CD4-positive, alpha-beta T cell treated with Interleukin-12 subunit alpha and Interleukin-12 subunit beta, for 1 hour (primary cell): ENCODE measurements around the gene ANO4.
"Not testable (repeated sequence)": the region's sequence is repeated elsewhere in the genome, so short reads cannot be mapped to it uniquely, and the experiment has no call there.

Source experiments
- DNase-seq: peaks from one replicate; pipeline ENCODE4 v3.0.0-alpha.2; 2020

ANO4 gene

DNA sequence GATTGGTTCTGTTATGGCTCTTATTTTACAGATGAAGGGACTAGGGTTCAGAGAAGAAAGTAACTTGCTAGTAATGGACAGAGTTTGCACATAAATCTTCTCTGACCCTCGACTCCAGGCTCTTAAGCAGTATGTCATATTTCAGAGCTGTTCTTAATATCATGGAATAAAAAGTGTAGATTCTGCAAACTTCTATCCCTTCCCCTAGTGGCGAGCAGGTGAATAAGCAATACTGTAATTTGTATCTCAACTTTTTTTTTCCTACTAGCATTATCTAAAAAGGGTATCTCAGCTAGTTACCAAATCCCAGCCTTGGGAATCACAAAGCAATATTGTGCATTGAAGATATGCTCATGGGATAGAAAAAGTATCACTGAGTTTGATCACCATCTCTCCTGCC is 83.2 kb downstream of the ANO4 start:
- no peak for DNase-seq

GRCh38 chr12:100895192-100895591 is 100.6 kb downstream of the ANO4 start:
- DNase-seq = no peak

GRCh38 chr12:100896192-100896591 is 101.6 kb downstream of the ANO4 start:
- DNase-seq = no peak

GRCh38 chr12:100897240-100897639 is 102.7 kb downstream of the ANO4 start:
- no peak for DNase-seq

GRCh38 chr12:100899301-100899700 is 104.7 kb downstream of the ANO4 start:
- DNase-seq = no peak

DNA sequence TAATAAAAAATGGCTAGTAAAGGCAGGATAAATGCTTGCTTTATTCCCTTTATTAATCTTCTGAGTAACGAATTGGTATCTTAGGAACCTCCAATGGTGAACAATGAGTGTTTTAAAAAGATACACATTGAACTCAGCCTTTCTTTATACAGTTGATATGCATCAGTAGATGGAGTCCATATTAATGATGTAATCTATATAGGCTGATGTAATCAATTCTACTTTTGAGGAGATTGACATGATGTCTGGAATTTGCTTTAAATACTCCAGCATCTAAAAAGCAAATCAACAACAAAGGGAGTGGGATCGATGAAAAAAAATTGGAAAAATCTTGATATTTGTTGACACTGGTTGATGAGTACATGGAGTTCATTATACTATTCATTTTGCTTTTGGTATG is 106.2 kb downstream of the ANO4 start:
- DNase-seq = no peak

- no peak for DNase-seq
Observed at GRCh38 chr12:100901266-100901665, 106.7 kb downstream of the ANO4 start.

DNA sequence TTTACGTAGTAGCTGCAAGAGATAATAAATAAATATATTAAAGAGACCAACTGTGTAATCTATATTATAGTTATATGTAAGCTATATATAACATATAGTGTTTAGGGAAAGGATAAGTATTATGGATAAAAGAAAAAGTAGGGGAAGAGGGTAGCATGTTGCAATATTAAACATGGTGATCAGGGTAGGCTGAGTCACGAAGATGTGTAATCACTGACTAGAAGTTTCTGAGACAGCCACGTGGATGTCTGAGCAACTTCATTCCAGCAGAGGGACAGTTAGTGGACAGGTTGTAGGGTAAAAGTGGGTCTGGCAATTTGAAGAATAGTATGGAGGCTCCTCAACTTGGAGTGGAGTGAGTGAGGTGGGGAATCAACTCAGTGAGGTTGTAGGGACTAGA is 109.7 kb downstream of the ANO4 start:
- DNase-seq = no peak

DNA sequence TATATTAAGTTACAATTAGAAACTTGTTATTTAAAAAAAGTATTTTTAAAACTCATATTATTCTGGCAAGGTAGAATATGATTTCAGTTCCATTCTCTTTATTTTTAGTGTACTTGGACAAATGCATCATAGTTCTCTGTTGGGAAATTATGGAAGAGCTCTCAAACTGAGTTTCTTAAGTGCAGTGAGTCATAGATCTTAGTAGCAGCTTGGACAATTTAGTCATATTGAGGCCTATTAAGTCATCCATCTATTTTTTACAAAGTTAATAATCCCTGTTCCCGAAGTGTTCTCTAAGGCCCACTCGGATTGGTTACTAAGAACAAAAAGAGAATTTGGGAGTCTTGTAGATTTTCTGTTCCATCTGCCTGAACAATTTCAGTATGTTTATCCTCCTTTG is 113.9 kb downstream of the ANO4 start:
- no peak for DNase-seq

GRCh38 chr12:100913872-100914592 is 119.5 kb downstream of the ANO4 start:
- no peak for DNase-seq

DNA sequence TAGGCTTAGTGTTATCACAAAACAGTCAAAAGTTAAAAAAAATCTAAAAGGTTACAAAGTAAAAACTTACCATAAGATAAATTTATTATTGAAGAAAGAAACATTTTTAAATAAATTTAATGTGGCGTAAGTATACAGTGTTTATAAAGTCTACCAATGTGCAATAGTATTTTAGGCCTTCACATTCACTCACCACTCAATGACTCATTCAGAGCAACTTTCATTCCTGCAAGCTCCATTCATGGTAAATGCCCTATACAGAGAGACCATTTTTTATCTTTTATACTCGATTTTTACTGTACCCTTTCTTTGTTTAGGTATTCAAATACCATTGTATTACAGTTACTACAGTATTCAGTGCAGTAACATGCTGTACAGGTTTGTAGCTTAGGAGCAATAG is 124.5 kb downstream of the ANO4 start:
- DNase-seq = no peak

DNA sequence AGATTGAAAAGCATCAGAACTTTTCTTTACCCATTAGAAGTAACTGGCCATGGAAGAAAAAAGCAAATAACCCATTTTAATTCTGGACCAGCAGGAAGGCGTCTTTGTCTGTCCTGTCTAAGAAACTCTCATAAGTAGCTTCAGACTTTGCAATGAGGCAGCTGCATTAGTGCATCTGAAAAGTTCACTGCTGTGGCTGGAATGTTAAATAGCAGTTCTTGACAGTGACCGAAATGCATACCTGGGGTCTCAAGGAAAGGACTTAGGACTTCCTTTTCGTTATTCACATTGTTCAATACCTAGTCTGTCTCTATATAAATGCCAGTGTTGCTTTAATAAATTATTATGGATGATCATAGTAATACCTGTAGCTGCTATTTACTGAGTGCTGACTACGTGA is 125.9 kb downstream of the ANO4 start:
- DNase-seq = no peak

DNA sequence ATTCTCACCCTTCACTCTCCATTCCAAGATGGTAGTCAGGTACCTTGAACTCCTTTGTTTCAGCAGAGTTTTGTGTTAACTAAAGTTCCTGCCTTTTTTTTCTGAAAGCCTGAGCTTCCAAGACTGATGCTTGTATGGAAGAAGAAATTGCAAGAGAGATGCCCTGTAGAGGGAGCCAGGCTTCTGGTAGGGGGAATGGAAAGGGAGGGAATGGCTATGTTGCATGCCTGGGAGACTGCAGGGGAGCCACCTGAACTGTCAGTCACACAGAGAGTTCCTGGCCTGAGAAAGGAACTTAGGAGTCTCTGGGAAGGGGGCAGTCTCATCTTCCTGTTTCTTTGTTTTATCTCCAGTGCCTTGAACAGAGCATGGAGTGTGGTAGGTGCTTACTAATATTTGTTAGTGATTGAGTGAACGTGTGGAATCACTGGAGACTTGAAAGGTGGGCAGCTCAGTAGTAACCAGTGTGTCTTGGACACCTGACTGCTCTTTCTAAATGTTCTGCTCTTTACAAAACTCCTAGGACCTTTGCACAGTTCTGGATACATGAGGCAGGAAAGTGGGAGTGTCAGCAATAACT is 132.2 kb downstream of the ANO4 start:
- DNase-seq = no peak

DNA sequence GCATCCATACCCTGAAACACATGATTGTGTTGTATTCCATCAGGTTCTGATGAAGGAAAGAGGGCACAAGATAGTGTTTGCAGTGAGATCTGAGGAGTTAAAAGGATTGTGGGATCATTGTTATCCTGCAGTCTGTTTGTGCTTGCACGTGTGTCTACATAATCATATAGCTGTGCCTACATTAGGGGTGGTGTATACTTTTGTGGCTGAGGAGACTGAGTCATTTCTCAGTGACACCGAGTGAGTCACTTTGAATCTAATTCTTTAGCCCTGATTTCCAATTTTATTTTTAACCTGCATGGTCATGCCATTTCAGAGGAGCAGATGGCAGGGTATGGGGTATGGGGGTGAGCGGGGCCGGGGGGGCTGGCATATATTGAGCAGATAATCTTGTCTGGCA is 133.2 kb downstream of the ANO4 start:
- DNase-seq = no peak

DNA sequence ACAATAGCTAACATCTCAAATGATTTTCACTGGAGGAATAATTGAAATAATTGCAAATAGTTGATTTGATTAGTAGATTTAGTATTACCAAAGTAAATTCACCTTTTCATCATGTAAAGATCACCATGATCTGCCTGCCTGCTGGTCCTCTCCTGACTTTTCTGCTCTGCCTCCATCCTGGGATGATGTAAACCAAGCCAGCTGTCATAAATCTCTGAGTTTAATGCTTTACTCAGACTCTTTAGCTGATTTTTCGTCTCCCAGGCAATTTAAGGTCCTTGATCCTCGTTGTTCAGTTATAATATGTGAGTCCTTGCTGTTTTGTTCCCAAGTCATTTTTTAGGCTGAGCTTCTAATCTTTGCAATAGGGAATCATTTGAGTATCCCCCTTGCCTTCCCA is 138.0 kb downstream of the ANO4 start:
- DNase-seq = no peak

- not testable (repeated sequence) for DNase-seq
Observed at GRCh38 chr12:100933531-100933930, 139.0 kb downstream of the ANO4 start.

- no peak for DNase-seq
Observed at GRCh38 chr12:100935929-100936328, 141.4 kb downstream of the ANO4 start.

GRCh38 chr12:100936661-100937060 is 142.1 kb downstream of the ANO4 start:
- no peak for DNase-seq

GRCh38 chr12:100940503-100940902 is 145.9 kb downstream of the ANO4 start:
- DNase-seq = no peak

DNA sequence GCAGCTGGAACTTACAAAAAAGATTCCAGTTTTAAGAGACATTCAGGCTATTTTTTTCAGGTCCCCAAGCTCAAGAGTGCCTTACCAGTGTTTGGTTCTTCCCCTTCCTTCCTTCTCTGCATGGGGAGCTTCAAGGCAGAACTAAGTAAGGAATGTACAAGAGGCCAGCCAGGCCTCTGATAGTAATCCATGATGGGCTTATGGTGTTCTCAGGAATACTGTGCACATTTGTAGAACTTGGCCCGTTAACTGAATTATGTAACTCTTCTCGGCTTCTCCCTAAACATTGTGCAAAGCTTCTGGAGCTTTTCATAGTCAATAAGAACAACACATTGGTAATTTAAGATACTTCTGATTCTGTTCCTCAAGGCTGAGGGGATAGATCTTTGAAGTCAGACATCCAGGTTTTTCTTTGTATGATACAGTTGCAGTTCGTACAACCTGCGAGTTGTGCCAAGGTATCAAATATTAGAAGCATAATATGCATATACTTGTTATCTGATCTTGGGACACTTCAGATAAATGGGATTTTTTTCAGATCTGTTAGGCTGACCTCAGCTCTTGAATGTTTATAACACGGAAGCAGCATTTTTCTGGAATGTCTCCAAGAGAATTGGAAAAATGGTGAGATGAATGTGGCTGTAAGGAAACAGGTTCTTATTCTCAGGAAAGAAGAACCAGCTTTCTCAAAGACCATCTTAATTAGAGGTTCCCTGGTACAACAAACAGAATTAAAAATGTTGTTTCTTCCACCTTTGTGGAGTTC is 148.6 kb downstream of the ANO4 start:
- DNase-seq = no peak

GRCh38 chr12:100951756-100952155 is 157.2 kb downstream of the ANO4 start:
- DNase-seq = no peak

DNA sequence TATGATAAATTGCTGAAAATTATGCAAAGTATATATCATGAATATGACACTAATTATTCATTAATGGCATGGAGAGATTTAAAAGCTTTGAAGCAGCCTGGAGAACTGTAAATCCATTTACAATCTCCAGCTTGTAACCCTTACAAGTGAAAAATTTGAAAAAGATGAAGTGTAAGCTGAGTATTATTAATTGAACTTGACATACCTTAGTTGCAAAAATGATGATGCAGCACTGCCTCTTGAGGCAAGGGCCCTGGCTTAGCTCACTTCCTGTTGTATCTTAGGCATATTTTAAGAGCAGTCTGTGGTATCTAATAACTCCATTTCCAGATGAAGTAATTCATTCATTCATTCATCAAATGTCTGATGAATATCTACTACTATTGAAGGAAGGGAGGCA is 158.6 kb downstream of the ANO4 start:
- no peak for DNase-seq

DNA sequence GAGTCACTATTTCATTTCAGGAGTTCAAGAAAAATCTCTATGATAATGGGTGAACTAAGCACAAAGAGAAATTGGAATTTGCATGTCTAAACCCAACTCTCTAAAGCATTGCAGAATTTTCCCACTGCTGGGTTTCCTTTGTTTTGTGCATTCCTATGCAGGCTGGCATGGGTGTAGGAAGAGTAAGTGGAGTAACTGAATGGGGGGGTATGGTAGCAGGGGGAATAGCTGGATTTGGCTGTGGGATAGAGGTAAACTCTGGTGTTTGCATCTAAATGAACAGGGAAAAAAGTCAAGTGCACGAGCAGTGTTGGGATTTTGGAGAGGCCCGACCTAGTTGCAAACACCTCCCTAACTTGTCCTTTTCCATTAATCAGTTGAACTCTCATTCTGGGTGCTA is 159.1 kb downstream of the ANO4 start:
- DNase-seq = no peak

- DNase-seq = no peak
Observed at GRCh38 chr12:100954118-100954517, 159.5 kb downstream of the ANO4 start.
